Mesendoderm (in vitro differentiated cells): ENCODE data around the gene ATXN2.
"Not testable (repeated sequence)": the region's sequence is repeated elsewhere in the genome, so short reads cannot be mapped to it uniquely, and the experiment has no call there.

Experiments
- DNase-seq: peaks from one replicate; pipeline ENCODE4 v3.0.0; 2013
- H2AK5ac ChIP-seq: 2 replicates; pipeline ENCODE4 v1.6.1; 2013; ENCODE audit warnings: low read length, inconsistent platforms
- H2BK120ac ChIP-seq: 2 replicates; pipeline ENCODE4 v1.6.1; 2013; ENCODE audit warnings: low read depth, mild to moderate bottlenecking, low read length, moderate library complexity, mixed read lengths
- H2BK15ac ChIP-seq: replicated peaks from 2 replicates; pipeline ENCODE4 v1.6.1; 2013; ENCODE audit warnings: low read depth, mild to moderate bottlenecking, moderate library complexity
- H2BK5ac ChIP-seq: 2 replicates; pipeline ENCODE4 v1.6.1; 2013; ENCODE audit warnings: low read length, inconsistent platforms
- H3K18ac ChIP-seq: 2 replicates; pipeline ENCODE4 v1.6.1; 2013; ENCODE audit warnings: mild to moderate bottlenecking, low read length, mixed read lengths
- H3K23ac ChIP-seq: one replicate; pipeline ENCODE4 v1.6.1; 2013; ENCODE audit warnings: low read length
- H3K27ac ChIP-seq: 2 replicates; pipeline ENCODE4 v1.5.1; 2013; ENCODE audit warnings: low read depth, mild to moderate bottlenecking, inconsistent platforms, low read length, moderate library complexity
- H3K27me3 ChIP-seq: 2 replicates; pipeline ENCODE4 v1.6.1; 2013; ENCODE audit warnings: low read length, control low read depth, mild to moderate bottlenecking, inconsistent platforms; ENCODE audit not compliant: insufficient read depth, poor library complexity
- H3K36me3 ChIP-seq: 2 replicates; pipeline ENCODE4 v1.6.1; 2013; ENCODE audit warnings: low read length, inconsistent platforms; ENCODE audit not compliant: control insufficient read depth, insufficient read depth
- H3K4ac ChIP-seq: one replicate; pipeline ENCODE4 v1.6.1; 2013; ENCODE audit warnings: low read depth, mild to moderate bottlenecking, low read length, moderate library complexity
- H3K4me1 ChIP-seq: 2 replicates; pipeline ENCODE4 v1.6.1; 2013; ENCODE audit warnings: low read depth, low read length, inconsistent platforms; ENCODE audit not compliant: control insufficient read depth
- H3K4me2 ChIP-seq: 2 replicates; pipeline ENCODE4 v1.6.1; 2013; ENCODE audit warnings: low read length
- H3K4me3 ChIP-seq: 2 replicates; pipeline ENCODE4 v1.5.1; 2013; ENCODE audit warnings: mild to moderate bottlenecking, low read length
- H3K56ac ChIP-seq: one replicate; pipeline ENCODE4 v1.6.1; 2013; ENCODE audit warnings: low read length
- H3K79me1 ChIP-seq: 2 replicates; pipeline ENCODE4 v1.6.1; 2013; ENCODE audit warnings: low read length, inconsistent platforms
- H3K79me2 ChIP-seq: 2 replicates; pipeline ENCODE4 v1.6.1; 2013; ENCODE audit warnings: mild to moderate bottlenecking, low read length; ENCODE audit not compliant: control insufficient read depth, insufficient read depth
- H3K9ac ChIP-seq: 2 replicates; pipeline ENCODE4 v1.6.1; 2013; ENCODE audit warnings: low read length, inconsistent platforms
- H4K5ac ChIP-seq: one replicate; pipeline ENCODE4 v1.6.1; 2013; ENCODE audit warnings: low read length
- H4K8ac ChIP-seq: one replicate; pipeline ENCODE4 v1.6.1; 2013; ENCODE audit warnings: low read depth, mild to moderate bottlenecking, control low read depth, low read length, moderate library complexity
- WGBS: extraction: QIAGEN DNeasy Blood & Tissue Kit; methylation state at CpG from one replicate; pipeline ENCODE4 v1.1.7; 2013; ENCODE audit warnings: low lambda C conversion rate, missing lambda C conversion rate; ENCODE audit not compliant: insufficient coverage; ENCODE audit errors: extremely low coverage; 5-methylcytosine and 5-hydroxymethylcytosine counted together

Gene ATXN2

GRCh38 chr12:111599453-111600204 lies 514 bp upstream of the ATXN2 start:
- peak overlapping the region; percentile 99 for H3K27ac ChIP-seq
- no peaks in the 10 kb centered on the region for H3K4me1 ChIP-seq

GRCh38 chr12:111597831-111598636 lies 1.1 kb downstream of the ATXN2 start:
- Histone ChIP-seq H4K5ac (no peak overlapping the region), H2AK5ac (no peak overlapping the region), H3K36me3 (no peaks in the 10 kb centered on the region), H3K27me3 (no peaks in the 10 kb centered on the region), H3K18ac (peak overlapping the region; percentile 99), H3K23ac (peak overlapping the region; percentile 45), H2BK5ac (peak overlapping the region; percentile 35), H4K8ac (no peak overlapping the region), H3K4me3 (peak overlapping the region; percentile 97), H3K79me2 (peaks cover 42% of the 10 kb centered on the region), H3K56ac (peak overlapping the region; percentile 98), H2BK15ac (no peak overlapping the region), H3K79me1 (peaks cover 2% of the 10 kb centered on the region), H2BK120ac (no peak overlapping the region), H3K4me2 (peak overlapping the region; percentile 99), H3K9ac (peak overlapping the region; percentile 96), H3K4ac (peak overlapping the region; percentile 94), H3K4me1 (no peaks in the 10 kb centered on the region), H3K27ac (peak overlapping the region; percentile 89)
- peak; percentile 41 for DNase-seq
- whole genome bisulfite sequencing, result no CpG with 5 or more reads among the region's 67 CpGs

More at GRCh38 chr12:111599453-111600204, 514 bp upstream of the ATXN2 start:
- peak overlapping the region; percentile 59 for H3K4ac ChIP-seq
- H4K5ac ChIP-seq, result peak overlapping the region; percentile 56
- peak overlapping the region; percentile 99 for H3K18ac ChIP-seq
- H3K9ac ChIP-seq, result peak overlapping the region; percentile 93
- peak overlapping the region; percentile 98 for H3K4me2 ChIP-seq
- H3K4me3 ChIP-seq, result peak overlapping the region; percentile 79
- WGBS, result no CpG with 5 or more reads among the region's 56 CpGs
- peak overlapping the region; percentile 78 for H4K8ac ChIP-seq
- peak overlapping the region; percentile 100 for H2BK5ac ChIP-seq
- peaks cover 2% of the 10 kb centered on the region for H3K79me1 ChIP-seq
- DNase-seq, result peak; percentile 97
- peak overlapping the region; percentile 96 for H2BK120ac ChIP-seq
- H3K23ac ChIP-seq, result peak overlapping the region; percentile 45
- H3K27me3 ChIP-seq, result no peaks in the 10 kb centered on the region
- H2AK5ac ChIP-seq, result peak overlapping the region; percentile 22
- peak overlapping the region; percentile 99 for H3K56ac ChIP-seq
- peaks cover 31% of the 10 kb centered on the region for H3K79me2 ChIP-seq
- H2BK15ac ChIP-seq, result no peak overlapping the region
- no peaks in the 10 kb centered on the region for H3K36me3 ChIP-seq

DNA sequence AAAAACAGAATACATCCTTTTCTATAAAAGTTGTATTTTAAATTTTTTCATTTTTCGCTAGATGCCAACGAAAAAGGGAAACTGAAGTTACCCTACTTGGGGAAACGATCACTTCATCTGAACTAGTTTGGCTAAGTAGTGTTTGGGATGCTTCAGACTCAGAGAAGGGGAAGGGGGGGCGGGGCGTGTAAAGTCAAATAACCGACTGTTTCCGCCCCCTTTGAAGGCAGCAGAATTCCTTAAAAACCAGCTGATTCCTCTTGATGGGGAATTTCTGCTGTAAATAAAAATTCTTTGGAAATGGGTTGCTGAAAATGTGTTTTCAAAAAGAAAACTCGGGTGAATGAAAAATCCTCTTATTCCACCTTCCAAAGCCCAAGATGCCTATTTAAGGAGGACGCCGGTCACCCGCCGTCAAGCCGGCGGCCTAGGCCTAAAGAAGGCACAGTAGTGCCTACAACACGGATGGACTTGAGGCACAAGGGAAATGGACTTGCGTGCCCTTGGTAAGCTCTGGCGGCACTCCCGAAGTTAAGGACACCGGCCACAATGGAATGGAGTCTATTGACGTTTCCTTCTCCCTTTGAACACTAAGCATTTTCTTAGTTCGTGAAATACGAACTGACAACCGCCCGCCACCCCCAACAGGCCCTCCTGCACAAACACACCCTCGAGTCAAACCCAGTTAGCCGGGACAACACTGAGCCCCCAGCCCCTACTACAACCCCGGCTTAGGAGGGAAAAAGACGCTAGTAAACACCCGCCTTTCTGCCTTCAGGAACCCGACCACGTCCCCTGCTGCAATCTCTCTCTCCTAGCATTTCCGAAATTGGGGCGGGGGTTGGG lies 1.9 kb downstream of the ATXN2 start:
- no CpG with 5 or more reads among the region's 33 CpGs for WGBS
- peak overlapping the region; percentile 96 for H3K9ac ChIP-seq
- H2AK5ac ChIP-seq, result no peak overlapping the region
- peak overlapping the region; percentile 97 for H3K4me3 ChIP-seq
- peaks cover 45% of the 10 kb centered on the region for H3K79me2 ChIP-seq
- H3K4ac ChIP-seq, result peak overlapping the region; percentile 94
- H3K23ac ChIP-seq, result peak overlapping the region; percentile 45
- H2BK15ac ChIP-seq, result no peak overlapping the region
- no peak overlapping the region for H2BK5ac ChIP-seq
- H2BK120ac ChIP-seq, result no peak overlapping the region
- peaks cover 2% of the 10 kb centered on the region for H3K79me1 ChIP-seq
- peak overlapping the region; percentile 98 for H3K56ac ChIP-seq
- H3K36me3 ChIP-seq, result no peaks in the 10 kb centered on the region
- H4K8ac ChIP-seq, result no peak overlapping the region
- H3K27me3 ChIP-seq, result no peaks in the 10 kb centered on the region
- peak; percentile 81 for DNase-seq
- peak overlapping the region; percentile 89 for H3K27ac ChIP-seq
- H4K5ac ChIP-seq, result no peak overlapping the region
- peak overlapping the region; percentile 99 for H3K4me2 ChIP-seq
- peak overlapping the region; percentile 99 for H3K18ac ChIP-seq
- H3K4me1 ChIP-seq, result no peaks in the 10 kb centered on the region

GRCh38 chr12:111595341-111595835 lies 3.7 kb downstream of the ATXN2 start:
- H3K4ac ChIP-seq, H3K23ac ChIP-seq, H2BK15ac ChIP-seq, H3K56ac ChIP-seq, H3K4me3 ChIP-seq, H3K9ac ChIP-seq, H4K5ac ChIP-seq, H2BK5ac ChIP-seq, H3K79me1 ChIP-seq, H3K4me1 ChIP-seq, H4K8ac ChIP-seq, H3K4me2 ChIP-seq, H3K27ac ChIP-seq, H3K18ac ChIP-seq, H3K36me3 ChIP-seq, H3K27me3 ChIP-seq, H2AK5ac ChIP-seq, H2BK120ac ChIP-seq, DNase-seq: not testable (repeated sequence)
- no CpG with 5 or more reads among the region's 15 CpGs for WGBS
- peaks cover 60% of the 10 kb centered on the region for H3K79me2 ChIP-seq

DNA sequence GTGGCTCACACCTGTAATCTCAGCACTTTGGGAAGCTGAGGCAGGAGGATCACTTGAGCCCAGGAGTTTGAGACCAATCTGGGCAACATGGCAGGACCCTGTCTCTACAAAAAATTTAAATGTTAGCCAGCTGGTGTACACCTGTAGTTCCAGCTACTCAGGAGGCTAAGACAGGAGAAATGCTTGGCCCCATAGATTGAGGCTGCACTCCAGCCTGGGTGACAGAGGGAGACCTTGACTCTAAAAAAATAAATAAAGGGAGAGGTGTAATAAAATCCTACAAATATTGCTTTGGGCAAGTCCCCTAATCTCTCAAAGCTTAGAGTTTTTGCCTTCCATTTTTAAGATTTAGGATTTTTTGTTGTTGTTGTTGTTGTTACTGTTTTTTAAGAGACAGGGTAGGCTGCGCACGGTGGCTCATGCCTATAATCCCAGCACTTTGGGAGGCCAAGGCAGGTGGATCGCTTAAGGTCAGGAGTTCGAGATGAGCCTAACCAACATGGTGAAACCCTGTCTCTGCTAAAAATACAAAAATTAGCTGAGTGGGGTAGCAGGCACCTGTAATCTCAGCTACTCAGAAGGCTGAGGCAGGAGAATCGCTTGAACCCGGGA lies 7.6 kb downstream of the ATXN2 start:
- not testable (repeated sequence) for H2BK15ac ChIP-seq, H4K8ac ChIP-seq, DNase-seq, H3K56ac ChIP-seq, H3K4me3 ChIP-seq, H2AK5ac ChIP-seq, H3K23ac ChIP-seq, H3K27me3 ChIP-seq, H2BK120ac ChIP-seq, H3K9ac ChIP-seq, H3K4me2 ChIP-seq, H2BK5ac ChIP-seq, H3K4me1 ChIP-seq, H3K36me3 ChIP-seq, H3K4ac ChIP-seq, H3K18ac ChIP-seq, H4K5ac ChIP-seq, H3K79me1 ChIP-seq, H3K27ac ChIP-seq
- no CpG with 5 or more reads among the region's 6 CpGs for WGBS
- peaks cover 75% of the 10 kb centered on the region for H3K79me2 ChIP-seq
